HT1080 (cell line): ENCODE data around the gene DSG4. TPM values are rescaled to one million over a fixed set of nuclear protein-coding genes. Genes with fewer than 3 reads are reported as not detected.
A peak's percentile ranks its signal among the peaks of the same experiment; 100 is the strongest.

Experiments
- DNase-seq: peaks from one replicate; pipeline ENCODE4 v3.0.0-alpha.2; 2015; ENCODE audit warnings: low read depth
- small RNA-seq: library from RNA; depleted of rRNA; stranded (forward); fragments of <200 nt; gene quantifications from one replicate; pipeline ENCODE3, GENCODE V24; 2014
- total RNA-seq: library from RNA; depleted of rRNA; stranded (reverse); fragments of >200 nt; shearing (Covaris generic); gene quantifications from 2 replicates; pipeline ENCODE4 v1.2.3, GENCODE V29; 2014; rRNA removed

The DSG4 gene
- total RNA-seq, 1 experiment from 2014 or later = not detected

DNA sequence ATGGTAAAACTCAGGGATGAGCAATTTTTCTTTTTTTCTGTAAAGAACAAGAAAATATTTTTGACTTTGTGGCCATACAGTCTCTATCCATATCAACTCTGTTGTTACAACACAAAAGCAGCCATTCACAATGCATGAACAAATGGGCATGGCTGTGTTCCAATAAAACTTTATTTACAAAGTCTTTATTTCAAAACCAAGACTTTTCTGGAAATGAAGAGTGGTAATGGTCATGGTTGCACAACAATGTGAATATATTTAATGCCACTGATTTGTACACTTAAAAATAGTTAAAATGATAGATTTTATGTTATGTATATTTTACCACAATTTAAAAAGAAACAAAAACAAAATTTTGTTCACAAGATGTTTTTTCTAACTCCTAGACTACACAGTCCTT, 69.3 kb downstream of the DSG4 start:
- no peak for DNase-seq

DNA sequence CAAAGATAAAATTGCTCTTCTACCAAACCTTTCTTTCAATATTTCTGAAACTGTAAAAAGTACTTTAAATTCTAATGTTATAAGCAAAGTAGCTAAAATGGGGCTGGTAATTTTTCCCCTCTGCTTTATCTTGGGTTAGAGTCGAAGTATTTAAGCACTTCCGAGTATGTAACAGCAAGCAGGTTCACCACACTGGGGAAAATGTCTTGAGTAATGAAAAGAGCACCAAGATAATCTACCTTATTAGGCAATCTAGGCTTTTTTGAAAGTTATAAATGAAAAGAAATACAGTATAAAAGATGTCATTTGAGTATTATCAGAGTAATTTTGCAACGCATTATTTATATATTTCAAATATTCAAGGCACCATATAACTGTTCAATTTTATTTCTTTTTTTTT, 70.3 kb downstream of the DSG4 start:
- DNase-seq = no peak

- no peak for DNase-seq
These were observed 71.1 kb downstream of the DSG4 start, which contains the start of gene DSG3 for GRCh38 chr18:31447530-31448191. Gene DSG3 (plus strand): TSS chr18:31447741. CDS start chr18:31447878, 137 bp downstream.

- no peak for DNase-seq
These were observed 73.8 kb downstream of the DSG4 start for GRCh38 chr18:31450409-31450808.

- DNase-seq = no peak
These were observed 75.0 kb downstream of the DSG4 start for GRCh38 chr18:31451625-31452024.

DNA sequence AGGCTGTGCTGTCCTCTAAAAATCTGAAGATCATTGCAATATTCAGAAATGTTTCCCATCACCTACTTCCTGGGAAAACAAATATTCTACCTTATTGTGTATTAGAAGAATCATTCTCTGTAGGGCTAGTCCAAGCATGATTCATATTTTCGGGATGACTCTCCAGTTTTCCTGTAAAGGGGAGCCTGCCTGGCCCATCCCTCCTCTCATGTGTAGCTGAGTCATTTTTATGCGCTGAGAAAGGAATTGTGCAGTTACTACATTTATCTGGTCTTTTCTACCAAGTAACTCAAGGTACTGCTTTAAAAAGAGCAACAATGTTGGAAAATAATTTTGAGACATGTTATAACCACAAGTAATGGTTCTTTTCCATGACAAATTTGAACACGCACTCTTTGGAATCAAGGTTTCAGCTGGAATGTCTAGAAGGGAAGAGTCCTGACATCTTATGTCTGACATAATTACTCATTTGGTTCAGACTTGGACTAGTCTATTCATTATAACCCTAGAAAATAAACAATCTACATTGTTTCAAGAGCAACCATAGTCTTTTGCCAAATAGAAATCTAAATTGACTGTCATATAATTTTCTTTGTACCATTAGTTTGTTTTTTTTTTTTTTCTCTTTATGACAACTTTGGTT, 77.6 kb downstream of the DSG4 start:
- peak; percentile 91 for DNase-seq

Small RNA genes lying within 50 kb of the gene (small RNA-seq; reads per million reads assigned to genes)
- not detected for gene RF00019
- not detected for gene RNU6-167P

Other genes with a start within 250 kb of the DSG4 start
- not detected in 2 replicates for gene DSC1, start 213.9 kb upstream of the DSG4 start, total RNA-seq
- gene DSG1, start 58.6 kb upstream of the DSG4 start, total RNA-seq = not detected in 2 replicates
- not detected in 2 replicates for gene DSG3, start 71.0 kb downstream of the DSG4 start, total RNA-seq
- gene DSG2, start 121.4 kb downstream of the DSG4 start, total RNA-seq = 25.1 and 30.0 TPM in 2 replicates
- gene TTR, start 215.1 kb downstream of the DSG4 start, total RNA-seq = not detected in 2 replicates